Lower leg skin (tissue), 3 donors: ENCODE data around the gene CSMD2.

Experiments used
- CTCF ChIP-seq, 3 donors: fragments of 450-650 bp; IDR thresholded peaks; one replicate each; pipeline ENCODE4 v1.5.1; 2016; ENCODE audit warnings: antibody characterized with exemption in 3 of 3, mild to moderate bottlenecking in 3 of 3, moderate library complexity in 2 of 3
- POLR2A ChIP-seq, 2 donors: fragments of 450-650 bp; IDR thresholded peaks; one replicate each; pipeline ENCODE4 v1.6.1; 2016 to 2017; ENCODE audit warnings: antibody characterized with exemption in 2 of 2, mild to moderate bottlenecking in 1 of 2, moderate library complexity in 1 of 2

GRCh38 chr1:33975961-33976360 is 189.1 kb downstream of the CSMD2 start:
- TF ChIP-seq CTCF (IDR thresholded peaks at IDR 0.05) = no peak
- TF ChIP-seq POLR2A (IDR thresholded peaks at IDR 0.05) = no peak
